Stomach (tissue), 4 donors: ENCODE measurements around the gene UBQLN4.

ENCODE experiments used
- POLR2A ChIP-seq, 4 donors: fragments of 450-650 bp; IDR thresholded peaks; one replicate each; pipeline ENCODE4 v1.6.1; 2016; ENCODE audit warnings: antibody characterized with exemption in 4 of 4, control low read depth in 2 of 4, mild to moderate bottlenecking in 1 of 4, moderate library complexity in 1 of 4
- POLR2AphosphoS5 ChIP-seq, 3 donors: sonication (generic); formaldehyde crosslinking; IDR thresholded peaks; one replicate each; pipeline ENCODE4 v1.6.1; 2016; ENCODE audit warnings: antibody characterized with exemption in 3 of 3
- TF ChIP-seq, protein P1 (sequence below), 7 experiments: fragments of 450-650 bp in 4 of 7; fragments of 200-600 bp in 3 of 7; sonication (generic) in 3 of 7; IDR thresholded peaks; one replicate each; pipeline ENCODE4 v1.5.1; 2016 to 2019; ENCODE audit warnings: antibody characterized with exemption in 7 of 7, control low read depth in 2 of 7, mild to moderate bottlenecking in 1 of 7

- peak; percentile 79 to 96 (median 91) for TF ChIP-seq POLR2AphosphoS5 (IDR thresholded peaks at IDR 0.05)
- TF ChIP-seq, protein P1, sequence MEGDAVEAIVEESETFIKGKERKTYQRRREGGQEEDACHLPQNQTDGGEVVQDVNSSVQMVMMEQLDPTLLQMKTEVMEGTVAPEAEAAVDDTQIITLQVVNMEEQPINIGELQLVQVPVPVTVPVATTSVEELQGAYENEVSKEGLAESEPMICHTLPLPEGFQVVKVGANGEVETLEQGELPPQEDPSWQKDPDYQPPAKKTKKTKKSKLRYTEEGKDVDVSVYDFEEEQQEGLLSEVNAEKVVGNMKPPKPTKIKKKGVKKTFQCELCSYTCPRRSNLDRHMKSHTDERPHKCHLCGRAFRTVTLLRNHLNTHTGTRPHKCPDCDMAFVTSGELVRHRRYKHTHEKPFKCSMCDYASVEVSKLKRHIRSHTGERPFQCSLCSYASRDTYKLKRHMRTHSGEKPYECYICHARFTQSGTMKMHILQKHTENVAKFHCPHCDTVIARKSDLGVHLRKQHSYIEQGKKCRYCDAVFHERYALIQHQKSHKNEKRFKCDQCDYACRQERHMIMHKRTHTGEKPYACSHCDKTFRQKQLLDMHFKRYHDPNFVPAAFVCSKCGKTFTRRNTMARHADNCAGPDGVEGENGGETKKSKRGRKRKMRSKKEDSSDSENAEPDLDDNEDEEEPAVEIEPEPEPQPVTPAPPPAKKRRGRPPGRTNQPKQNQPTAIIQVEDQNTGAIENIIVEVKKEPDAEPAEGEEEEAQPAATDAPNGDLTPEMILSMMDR (IDR thresholded peaks at IDR 0.05), result no peak
- no peak for TF ChIP-seq POLR2A (IDR thresholded peaks at IDR 0.05)
These were observed 33.1 kb downstream of the UBQLN4 start, which contains the start of gene SSR2 for GRCh38 chr1:156020293-156021092.
